Neural cell (in vitro differentiated cells): Measurements from ENCODE around the gene NFYC. TPM values are rescaled to one million over a fixed set of nuclear protein-coding genes. Genes with fewer than 3 reads are reported as not detected.
A peak's percentile ranks its signal among the peaks of the same experiment; 100 is the strongest.

Experiments used
- H2AFZ ChIP-seq: fragments of 200-600, 300-800 bp; sonication (generic), shearing (Covaris generic); 2 replicates; pipeline ENCODE4 v1.6.0; 2014; ENCODE audit warnings: low read depth, mild to moderate bottlenecking, antibody characterized with exemption, low read length, moderate library complexity
- H3F3A ChIP-seq: fragments of 200-600 bp; shearing (Covaris generic); 2 replicates; pipeline ENCODE4 v1.6.1; 2016; ENCODE audit warnings: mild to moderate bottlenecking, moderate library complexity, mixed read lengths, antibody characterized with exemption, low read length; ENCODE audit not compliant: insufficient read depth, poor library complexity, severe bottlenecking
- H3K27ac ChIP-seq: fragments of 200-600, 300-800 bp; sonication (generic), shearing (Covaris generic); 2 replicates; pipeline ENCODE4 v1.5.1; 2014; ENCODE audit warnings: mild to moderate bottlenecking, low read length, moderate library complexity
- H3K27me3 ChIP-seq: fragments of 300-800, 200-600 bp; sonication (generic), shearing (Covaris generic); 2 replicates; pipeline ENCODE4 v1.6.0; 2014; ENCODE audit warnings: mild to moderate bottlenecking, low read depth, low read length, moderate library complexity; ENCODE audit not compliant: insufficient read depth
- H3K36me3 ChIP-seq: fragments of 300-800, 200-600 bp; sonication (generic), shearing (Covaris generic); 2 replicates; pipeline ENCODE4 v1.5.1; 2014; ENCODE audit warnings: mild to moderate bottlenecking, antibody characterized with exemption, low read length, moderate library complexity; ENCODE audit not compliant: insufficient read depth
- H3K4me2 ChIP-seq: fragments of 300-800, 200-600 bp; sonication (generic), shearing (Covaris generic); 2 replicates; pipeline ENCODE4 v1.6.0; 2014; ENCODE audit warnings: mild to moderate bottlenecking, low read length
- H3K4me3 ChIP-seq: fragments of 300-800, 200-600 bp; sonication (generic), shearing (Covaris generic); 2 replicates; pipeline ENCODE4 v1.5.1; 2014; ENCODE audit warnings: mild to moderate bottlenecking, low read length, moderate library complexity
- H3K79me2 ChIP-seq: fragments of 200-600 bp; shearing (Covaris generic); replicated peaks from 2 replicates; pipeline ENCODE4 v1.6.0; 2014; ENCODE audit warnings: mild to moderate bottlenecking, low read length, moderate library complexity; ENCODE audit not compliant: insufficient read depth
- H3K9ac ChIP-seq: fragments of 300-800, 200-600 bp; sonication (generic), shearing (Covaris generic); 2 replicates; pipeline ENCODE4 v1.6.1; 2016; ENCODE audit warnings: mild to moderate bottlenecking, low read length, mixed read lengths
- H3K9me2 ChIP-seq: fragments of 200-600 bp; shearing (Covaris generic); 2 replicates; pipeline ENCODE4 v1.6.1; 2016; ENCODE audit warnings: mild to moderate bottlenecking, low read length, mixed read lengths; ENCODE audit not compliant: insufficient read depth
- H3K9me3 ChIP-seq: fragments of 200-600, 300-800 bp; sonication (generic), shearing (Covaris generic); 2 replicates; pipeline ENCODE4 v1.6.1; 2016; ENCODE audit warnings: mild to moderate bottlenecking, mixed run types, low read length, moderate library complexity, mixed read lengths
- H4K20me1 ChIP-seq: fragments of 200-600 bp; shearing (Covaris generic); 2 replicates; pipeline ENCODE4 v1.6.1; 2016; ENCODE audit warnings: mild to moderate bottlenecking, mixed run types; ENCODE audit not compliant: insufficient read depth
- EP300 ChIP-seq: fragments of 450-650 bp; conservative IDR thresholded peaks from 2 replicates; pipeline ENCODE4 v1.6.1; 2014; ENCODE audit warnings: antibody characterized with exemption, mild to moderate bottlenecking, moderate library complexity; ENCODE audit not compliant: poor library complexity, severe bottlenecking
- EZH2 ChIP-seq: fragments of 200-600, 300-800 bp; shearing (Covaris generic), sonication (generic); IDR thresholded peaks from 2 replicates; pipeline ENCODE4 v1.6.1; 2014; ENCODE audit warnings: antibody characterized with exemption, low read length, borderline replicate concordance, mild to moderate bottlenecking; ENCODE audit not compliant: insufficient read depth, poor library complexity, severe bottlenecking
- MXI1 ChIP-seq: fragments of 450-650 bp; conservative IDR thresholded peaks from 2 replicates; pipeline ENCODE4 v1.6.1; 2014; ENCODE audit warnings: antibody characterized with exemption, mild to moderate bottlenecking; ENCODE audit not compliant: poor library complexity, severe bottlenecking
- POLR2AphosphoS5 ChIP-seq: IDR thresholded peaks from 2 replicates; pipeline ENCODE4 v1.6.1; 2012
- RAD21 ChIP-seq: fragments of 450-650 bp; conservative IDR thresholded peaks from 2 replicates; pipeline ENCODE4 v1.6.1; 2014; ENCODE audit warnings: antibody characterized with exemption, mild to moderate bottlenecking, moderate library complexity
- SMC3 ChIP-seq: fragments of 450-650 bp; conservative IDR thresholded peaks from 2 replicates; pipeline ENCODE4 v1.6.1; 2014; ENCODE audit warnings: antibody characterized with exemption, mild to moderate bottlenecking, moderate library complexity; ENCODE audit not compliant: poor library complexity
- TAF1 ChIP-seq: IDR thresholded peaks from 2 replicates; pipeline ENCODE4 v1.6.1; 2012; ENCODE audit warnings: low read depth
- polyA plus RNA-seq: library from polyadenylated mRNA; depleted of rRNA; stranded (reverse); fragments of >200 nt; gene quantifications from 2 replicates; pipeline ENCODE4 v1.2.3, GENCODE V29; 2014
- TF ChIP-seq, protein P1 (sequence below): IDR thresholded peaks from 2 replicates; pipeline ENCODE4 v1.6.1; 2012; ENCODE audit warnings: borderline replicate concordance
- TF ChIP-seq, protein P2 (sequence below): fragments of 450-650 bp; IDR thresholded peaks from 2 replicates; pipeline ENCODE4 v1.5.1; 2014; ENCODE audit warnings: antibody characterized with exemption, mild to moderate bottlenecking, moderate library complexity; ENCODE audit not compliant: poor library complexity, severe bottlenecking

NFYC gene
- polyA plus RNA-seq, 1 donor from 2014 or later, result 66.0 TPM

DNA sequence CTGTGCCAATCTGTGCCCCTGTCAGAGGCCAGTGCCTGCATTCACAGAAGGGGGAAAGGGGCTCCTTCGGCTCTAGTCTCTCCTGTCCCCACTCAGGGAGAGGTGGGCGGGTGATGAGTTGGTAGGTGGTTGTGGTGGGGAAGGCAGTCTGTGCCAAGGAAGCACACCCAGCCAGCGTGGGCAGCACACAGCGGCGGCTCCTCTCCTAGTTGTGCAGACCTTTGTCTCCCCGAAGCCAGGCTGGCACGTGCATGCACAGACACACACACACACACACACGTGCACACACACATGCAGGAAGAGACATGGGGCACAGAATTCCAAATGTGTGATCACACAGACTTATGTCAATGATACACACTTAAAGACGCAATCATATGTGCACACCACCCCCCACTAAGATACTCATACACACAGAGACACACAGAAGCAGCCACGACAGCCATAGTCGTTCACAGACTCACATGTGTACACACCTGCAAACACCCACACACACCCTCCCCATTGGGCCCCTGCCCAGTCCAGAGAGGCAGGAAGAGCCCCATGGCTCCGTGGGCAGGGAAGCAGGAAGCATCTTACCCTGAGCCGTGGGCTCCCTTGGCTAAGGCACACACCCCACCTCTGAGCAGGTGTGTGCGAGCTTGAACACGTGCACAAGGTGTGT, 42.4 kb upstream of the NFYC start:
- Histone ChIP-seq H3K27me3 (no peaks in the 10 kb centered on the region), H3K9ac (peak overlapping the region; percentile 12), H3K4me3 (no peak overlapping the region), H3K79me2 (no peaks in the 10 kb centered on the region), H3K36me3 (no peaks in the 10 kb centered on the region), H3K9me2 (no peaks in the 10 kb centered on the region), H3K27ac (no peak overlapping the region), H3K4me2 (no peak overlapping the region), H3K9me3 (no peaks in the 10 kb centered on the region), H4K20me1 (no peaks in the 10 kb centered on the region), H2AFZ (no peak overlapping the region), H3F3A (no peaks in the 10 kb centered on the region)
- TF ChIP-seq SMC3 (no peak), TAF1 (no peak), EZH2 (no peak), POLR2AphosphoS5 (no peak), RAD21 (no peak), MXI1 (no peak), EP300 (no peak)
- TF ChIP-seq, protein P1, sequence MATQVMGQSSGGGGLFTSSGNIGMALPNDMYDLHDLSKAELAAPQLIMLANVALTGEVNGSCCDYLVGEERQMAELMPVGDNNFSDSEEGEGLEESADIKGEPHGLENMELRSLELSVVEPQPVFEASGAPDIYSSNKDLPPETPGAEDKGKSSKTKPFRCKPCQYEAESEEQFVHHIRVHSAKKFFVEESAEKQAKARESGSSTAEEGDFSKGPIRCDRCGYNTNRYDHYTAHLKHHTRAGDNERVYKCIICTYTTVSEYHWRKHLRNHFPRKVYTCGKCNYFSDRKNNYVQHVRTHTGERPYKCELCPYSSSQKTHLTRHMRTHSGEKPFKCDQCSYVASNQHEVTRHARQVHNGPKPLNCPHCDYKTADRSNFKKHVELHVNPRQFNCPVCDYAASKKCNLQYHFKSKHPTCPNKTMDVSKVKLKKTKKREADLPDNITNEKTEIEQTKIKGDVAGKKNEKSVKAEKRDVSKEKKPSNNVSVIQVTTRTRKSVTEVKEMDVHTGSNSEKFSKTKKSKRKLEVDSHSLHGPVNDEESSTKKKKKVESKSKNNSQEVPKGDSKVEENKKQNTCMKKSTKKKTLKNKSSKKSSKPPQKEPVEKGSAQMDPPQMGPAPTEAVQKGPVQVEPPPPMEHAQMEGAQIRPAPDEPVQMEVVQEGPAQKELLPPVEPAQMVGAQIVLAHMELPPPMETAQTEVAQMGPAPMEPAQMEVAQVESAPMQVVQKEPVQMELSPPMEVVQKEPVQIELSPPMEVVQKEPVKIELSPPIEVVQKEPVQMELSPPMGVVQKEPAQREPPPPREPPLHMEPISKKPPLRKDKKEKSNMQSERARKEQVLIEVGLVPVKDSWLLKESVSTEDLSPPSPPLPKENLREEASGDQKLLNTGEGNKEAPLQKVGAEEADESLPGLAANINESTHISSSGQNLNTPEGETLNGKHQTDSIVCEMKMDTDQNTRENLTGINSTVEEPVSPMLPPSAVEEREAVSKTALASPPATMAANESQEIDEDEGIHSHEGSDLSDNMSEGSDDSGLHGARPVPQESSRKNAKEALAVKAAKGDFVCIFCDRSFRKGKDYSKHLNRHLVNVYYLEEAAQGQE, result no peak
- TF ChIP-seq, protein P2, sequence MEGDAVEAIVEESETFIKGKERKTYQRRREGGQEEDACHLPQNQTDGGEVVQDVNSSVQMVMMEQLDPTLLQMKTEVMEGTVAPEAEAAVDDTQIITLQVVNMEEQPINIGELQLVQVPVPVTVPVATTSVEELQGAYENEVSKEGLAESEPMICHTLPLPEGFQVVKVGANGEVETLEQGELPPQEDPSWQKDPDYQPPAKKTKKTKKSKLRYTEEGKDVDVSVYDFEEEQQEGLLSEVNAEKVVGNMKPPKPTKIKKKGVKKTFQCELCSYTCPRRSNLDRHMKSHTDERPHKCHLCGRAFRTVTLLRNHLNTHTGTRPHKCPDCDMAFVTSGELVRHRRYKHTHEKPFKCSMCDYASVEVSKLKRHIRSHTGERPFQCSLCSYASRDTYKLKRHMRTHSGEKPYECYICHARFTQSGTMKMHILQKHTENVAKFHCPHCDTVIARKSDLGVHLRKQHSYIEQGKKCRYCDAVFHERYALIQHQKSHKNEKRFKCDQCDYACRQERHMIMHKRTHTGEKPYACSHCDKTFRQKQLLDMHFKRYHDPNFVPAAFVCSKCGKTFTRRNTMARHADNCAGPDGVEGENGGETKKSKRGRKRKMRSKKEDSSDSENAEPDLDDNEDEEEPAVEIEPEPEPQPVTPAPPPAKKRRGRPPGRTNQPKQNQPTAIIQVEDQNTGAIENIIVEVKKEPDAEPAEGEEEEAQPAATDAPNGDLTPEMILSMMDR, result no peak

DNA sequence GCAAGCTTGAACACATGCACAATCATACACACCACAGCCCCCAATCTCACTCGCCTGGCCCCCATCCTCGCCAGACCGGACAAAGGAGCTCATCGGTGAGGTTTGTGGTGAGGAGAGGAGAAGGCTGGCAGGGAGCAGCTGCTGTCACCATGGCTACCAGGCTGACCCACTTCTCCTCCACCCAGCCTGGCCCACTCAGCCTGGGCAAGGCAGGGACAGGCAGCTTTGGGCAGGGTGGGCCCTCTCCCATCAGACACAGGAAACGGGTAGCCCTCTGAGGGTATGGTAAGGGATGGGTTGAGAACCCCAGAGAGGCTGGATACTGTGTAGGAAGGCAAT, 41.9 kb upstream of the NFYC start:
- H3K4me2 ChIP-seq, result no peak overlapping the region
- no peaks in the 10 kb centered on the region for H3K36me3 ChIP-seq
- no peaks in the 10 kb centered on the region for H3K9me2 ChIP-seq
- H3K27ac ChIP-seq, result no peak overlapping the region
- H2AFZ ChIP-seq, result no peak overlapping the region
- H4K20me1 ChIP-seq, result no peaks in the 10 kb centered on the region
- H3K9ac ChIP-seq, result peak overlapping the region; percentile 12
- no peaks in the 10 kb centered on the region for H3K79me2 ChIP-seq
- H3K4me3 ChIP-seq, result no peak overlapping the region
- H3K9me3 ChIP-seq, result no peaks in the 10 kb centered on the region
- no peaks in the 10 kb centered on the region for H3F3A ChIP-seq
- TF ChIP-seq, protein P1, result no peak
- TF ChIP-seq EZH2 (no peak), EP300 (no peak), MXI1 (no peak), TAF1 (no peak)
- TF ChIP-seq, protein P2, result no peak
- H3K27me3 ChIP-seq, result no peaks in the 10 kb centered on the region
